MM.1S (cell line): Measurements from ENCODE around the gene ADM5.

Experiments
- DNase-seq: peaks from one replicate; pipeline ENCODE4 v3.0.0-alpha.2; 2015
- H2AFZ ChIP-seq: fragments of 300-600 bp; sonication (generic); 2 replicates; pipeline ENCODE4 v1.6.0; 2016; ENCODE audit warnings: antibody characterized with exemption, low read length
- H3F3A ChIP-seq: fragments of 300-600 bp; sonication (generic); 2 replicates; pipeline ENCODE4 v1.6.1; 2016; ENCODE audit warnings: mild to moderate bottlenecking, antibody characterized with exemption, low read length, moderate library complexity, mixed read lengths; ENCODE audit not compliant: insufficient read depth
- H3K27ac ChIP-seq: fragments of 300-600 bp; sonication (generic); 2 replicates; pipeline ENCODE4 v1.5.1; 2016; ENCODE audit warnings: mild to moderate bottlenecking, low read length
- H3K27me3 ChIP-seq: fragments of 300-600 bp; sonication (generic); replicated peaks from 2 replicates; pipeline ENCODE4 v1.6.0; 2016; ENCODE audit warnings: low read length; ENCODE audit not compliant: insufficient read depth
- H3K36me3 ChIP-seq: fragments of 300-600 bp; sonication (generic); replicated peaks from 2 replicates; pipeline ENCODE4 v1.6.1; 2016; ENCODE audit warnings: mild to moderate bottlenecking, low read length, mixed read lengths; ENCODE audit not compliant: insufficient read depth
- H3K4me1 ChIP-seq: fragments of 300-600 bp; sonication (generic); 2 replicates; pipeline ENCODE4 v1.6.1; 2016; ENCODE audit warnings: low read length, mixed read lengths
- H3K4me2 ChIP-seq: fragments of 300-600 bp; sonication (generic); 2 replicates; pipeline ENCODE4 v1.6.0; 2016; ENCODE audit warnings: low read depth, low read length
- H3K4me3 ChIP-seq: fragments of 300-600 bp; sonication (generic); 2 replicates; pipeline ENCODE4 v1.5.1; 2016; ENCODE audit warnings: low read length, mixed read lengths
- H3K79me2 ChIP-seq: fragments of 300-600 bp; sonication (generic); 2 replicates; pipeline ENCODE4 v1.6.1; 2016; ENCODE audit warnings: mixed run types, low read length, mixed read lengths
- H3K9ac ChIP-seq: fragments of 300-600 bp; sonication (generic); 2 replicates; pipeline ENCODE4 v1.6.1; 2016; ENCODE audit warnings: low read length, mixed read lengths
- H3K9me2 ChIP-seq: fragments of 300-600 bp; sonication (generic); replicated peaks from 2 replicates; pipeline ENCODE4 v1.6.1; 2016; ENCODE audit warnings: mild to moderate bottlenecking, low read length, mixed read lengths; ENCODE audit not compliant: insufficient read depth
- H3K9me3 ChIP-seq: fragments of 300-600 bp; sonication (generic); replicated peaks from 2 replicates; pipeline ENCODE4 v1.6.1; 2016; ENCODE audit warnings: mild to moderate bottlenecking, low read length, mixed read lengths; ENCODE audit not compliant: insufficient read depth
- H4K20me1 ChIP-seq: fragments of 300-600 bp; sonication (generic); 2 replicates; pipeline ENCODE4 v1.6.1; 2016; ENCODE audit warnings: mild to moderate bottlenecking, low read length, moderate library complexity, mixed read lengths; ENCODE audit not compliant: insufficient read depth
- CTCF ChIP-seq: fragments of 300-600 bp; sonication (generic); IDR thresholded peaks from 2 replicates; pipeline ENCODE4 v1.5.1; 2016; ENCODE audit warnings: antibody characterized with exemption, low read length, mixed read lengths
- EZH2 ChIP-seq: fragments of 300-600 bp; sonication (generic); optimal IDR thresholded peaks from 2 replicates; pipeline ENCODE3; 2017; ENCODE audit warnings: low read depth, mild to moderate bottlenecking, antibody characterized with exemption, low read length, mixed read lengths
- EZH2phosphoT487 ChIP-seq: fragments of 300-600 bp; sonication (generic); IDR thresholded peaks from 2 replicates; pipeline ENCODE4 v1.6.1; 2018; ENCODE audit warnings: antibody characterized with exemption, low read length

The ADM5 gene

GRCh38 chr19:49687150-49687549 lies 2.2 kb upstream of the ADM5 start:
- no peak overlapping the region for H3K9ac ChIP-seq
- TF ChIP-seq EZH2: no peak
- no peak for TF ChIP-seq EZH2phosphoT487
- no peak for TF ChIP-seq CTCF
- peaks cover 10% of the 10 kb centered on the region for H3K79me2 ChIP-seq
- H3K9me3 ChIP-seq: no peaks in the 10 kb centered on the region
- H3K4me3 ChIP-seq: no peak overlapping the region
- H2AFZ ChIP-seq: no peak overlapping the region
- H3K4me2 ChIP-seq: no peak overlapping the region
- no peak overlapping the region for H3K27ac ChIP-seq
- peaks cover 6% of the 10 kb centered on the region; the same call in 1 of the 2 replicates for H3F3A ChIP-seq
- H3K9me2 ChIP-seq: no peaks in the 10 kb centered on the region
- H3K4me1 ChIP-seq: no peaks in the 10 kb centered on the region
- DNase-seq: no peak
- H4K20me1 ChIP-seq: no peaks in the 10 kb centered on the region
- peaks cover 10% of the 10 kb centered on the region for H3K27me3 ChIP-seq
- peaks cover 1% of the 10 kb centered on the region for H3K36me3 ChIP-seq

- Histone ChIP-seq H3K4me3 (no peak overlapping the region), H3K4me1 (no peaks in the 10 kb centered on the region), H3K36me3 (no peaks in the 10 kb centered on the region; the same call in none of the 2 replicates), H3F3A (peaks cover 6% of the 10 kb centered on the region; the same call in 1 of the 2 replicates), H3K27me3 (peaks cover 10% of the 10 kb centered on the region), H3K79me2 (peaks cover 6% of the 10 kb centered on the region), H3K9me2 (no peaks in the 10 kb centered on the region), H4K20me1 (no peaks in the 10 kb centered on the region), H3K27ac (no peak overlapping the region), H3K9ac (no peak overlapping the region), H2AFZ (no peak overlapping the region), H3K4me2 (no peak overlapping the region), H3K9me3 (no peaks in the 10 kb centered on the region)
- TF ChIP-seq EZH2phosphoT487 (no peak), CTCF (no peak)
- no peak for DNase-seq
These were observed 1.7 kb upstream of the ADM5 start for GRCh38 chr19:49687566-49688316.

GRCh38 chr19:49688531-49689132 lies 762 bp upstream of the ADM5 start:
- H2AFZ ChIP-seq: no peak overlapping the region
- no peak for TF ChIP-seq CTCF
- TF ChIP-seq EZH2phosphoT487: no peak
- TF ChIP-seq EZH2: no peak
- no peaks in the 10 kb centered on the region for H3K4me1 ChIP-seq
- peaks cover 10% of the 10 kb centered on the region for H3K27me3 ChIP-seq
- H3K27ac ChIP-seq: no peak overlapping the region
- peaks cover 6% of the 10 kb centered on the region; the same call in 1 of the 2 replicates for H3F3A ChIP-seq
- no peak overlapping the region for H3K4me3 ChIP-seq
- H3K79me2 ChIP-seq: peaks cover 6% of the 10 kb centered on the region
- no peaks in the 10 kb centered on the region for H4K20me1 ChIP-seq
- no peaks in the 10 kb centered on the region for H3K9me3 ChIP-seq
- DNase-seq: no peak
- no peaks in the 10 kb centered on the region for H3K9me2 ChIP-seq
- H3K4me2 ChIP-seq: no peak overlapping the region
- H3K9ac ChIP-seq: no peak overlapping the region
- no peaks in the 10 kb centered on the region; the same call in none of the 2 replicates for H3K36me3 ChIP-seq
